ENCODE measurements around the gene NOS3.

NOS3 gene

GRCh38 chr7:150955519-150956394 is 35.1 kb upstream of the NOS3 start:
- no peak overlapping the region for H3K4me3 ChIP-seq (ENCODE audit: low read depth, low read length)
- no peak for DNase-seq (ENCODE audit: low read depth)
- TF ChIP-seq CTCF (IDR thresholded peaks at IDR 0.05; ENCODE audit: control insufficient read depth, extremely low read depth, insufficient read depth) = no peak

- no peak for TF ChIP-seq CTCF (IDR thresholded peaks at IDR 0.05; ENCODE audit: control insufficient read depth, extremely low read depth, insufficient read depth)
- no peak overlapping the region for H3K4me3 ChIP-seq (ENCODE audit: low read depth, low read length)
- no peak for DNase-seq (ENCODE audit: low read depth)
These were observed 34.3 kb upstream of the NOS3 start for GRCh38 chr7:150956395-150957132.

GRCh38 chr7:150957133-150958020 is 33.4 kb upstream of the NOS3 start:
- no peak for TF ChIP-seq CTCF (IDR thresholded peaks at IDR 0.05; ENCODE audit: control insufficient read depth, extremely low read depth, insufficient read depth)
- no peak overlapping the region for H3K4me3 ChIP-seq (ENCODE audit: low read depth, low read length)
- DNase-seq (ENCODE audit: low read depth) = no peak

GRCh38 chr7:150958062-150958552 is 32.7 kb upstream of the NOS3 start:
- no peak for DNase-seq (ENCODE audit: low read depth)
- no peak for TF ChIP-seq CTCF (IDR thresholded peaks at IDR 0.05; ENCODE audit: control insufficient read depth, extremely low read depth, insufficient read depth)

GRCh38 chr7:150958597-150958996 is 32.2 kb upstream of the NOS3 start:
- H3K4me3 ChIP-seq (ENCODE audit: low read depth, low read length) = no peak overlapping the region
- TF ChIP-seq CTCF (IDR thresholded peaks at IDR 0.05; ENCODE audit: control insufficient read depth, extremely low read depth, insufficient read depth) = no peak
- no peak for DNase-seq (ENCODE audit: low read depth)

More at GRCh38 chr7:150958062-150958552, 32.7 kb upstream of the NOS3 start:
- no peak overlapping the region for H3K4me3 ChIP-seq (ENCODE audit: low read depth, low read length)

GRCh38 chr7:150959081-150959480 is 31.7 kb upstream of the NOS3 start:
- no peak for TF ChIP-seq CTCF (IDR thresholded peaks at IDR 0.05; ENCODE audit: control insufficient read depth, extremely low read depth, insufficient read depth)
- no peak for DNase-seq (ENCODE audit: low read depth)
- H3K4me3 ChIP-seq (ENCODE audit: low read depth, low read length) = no peak overlapping the region
